HG03457 (cell line): ENCODE data around the gene FRMD7.
"Not testable (repeated sequence)": the region's sequence is repeated elsewhere in the genome, so short reads cannot be mapped to it uniquely, and the experiment has no call there.

Experiments
- ATAC-seq: cut with Tn5 transposase; IDR thresholded peaks from one replicate; pipeline ENCODE4 v1.9.1; 2021; ENCODE audit warnings: moderate number of reproducible peaks; ENCODE audit not compliant: unreplicated experiment

FRMD7 gene

GRCh38 chrX:132094164-132094563 lies 33.7 kb downstream of the FRMD7 start:
- no peak for ATAC-seq

GRCh38 chrX:132093239-132093860 lies 34.5 kb downstream of the FRMD7 start:
- ATAC-seq, result no peak

DNA sequence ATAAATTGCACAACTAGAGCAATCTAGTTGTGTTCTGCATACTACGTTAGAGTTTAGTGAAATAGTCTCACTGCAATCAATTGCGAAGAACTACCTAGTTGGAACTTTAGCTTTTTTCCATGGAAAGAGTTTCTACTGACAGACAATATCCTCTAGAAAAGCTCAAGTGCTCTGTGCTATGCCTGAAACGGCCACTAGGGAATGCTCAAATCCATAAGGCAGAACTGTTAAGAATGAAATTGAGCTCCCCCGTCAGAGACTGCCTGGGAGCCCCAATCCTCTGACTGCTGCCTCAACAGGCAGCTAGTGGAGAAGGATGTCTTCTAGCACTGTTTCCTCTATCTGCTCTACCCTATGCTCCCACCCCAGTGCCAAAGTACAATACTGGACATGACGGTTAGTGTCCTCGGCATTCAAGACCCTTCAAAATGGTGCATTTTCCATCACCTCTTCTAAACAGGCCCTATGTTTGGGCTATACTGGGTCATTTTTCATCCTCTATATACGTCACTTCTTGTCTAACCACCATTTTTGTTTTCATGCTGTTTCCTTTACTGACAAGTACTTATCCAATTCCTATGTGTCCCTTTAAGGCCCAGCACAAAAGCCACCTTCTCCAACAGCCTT lies 35.3 kb downstream of the FRMD7 start:
- peak; percentile 79 for ATAC-seq

GRCh38 chrX:132090403-132091159 lies 37.2 kb downstream of the FRMD7 start:
- ATAC-seq, result no peak

- no peak for ATAC-seq
These were observed 39.0 kb downstream of the FRMD7 start for GRCh38 chrX:132088864-132089263.

GRCh38 chrX:132086672-132087071 lies 41.1 kb downstream of the FRMD7 start:
- ATAC-seq, result no peak

DNA sequence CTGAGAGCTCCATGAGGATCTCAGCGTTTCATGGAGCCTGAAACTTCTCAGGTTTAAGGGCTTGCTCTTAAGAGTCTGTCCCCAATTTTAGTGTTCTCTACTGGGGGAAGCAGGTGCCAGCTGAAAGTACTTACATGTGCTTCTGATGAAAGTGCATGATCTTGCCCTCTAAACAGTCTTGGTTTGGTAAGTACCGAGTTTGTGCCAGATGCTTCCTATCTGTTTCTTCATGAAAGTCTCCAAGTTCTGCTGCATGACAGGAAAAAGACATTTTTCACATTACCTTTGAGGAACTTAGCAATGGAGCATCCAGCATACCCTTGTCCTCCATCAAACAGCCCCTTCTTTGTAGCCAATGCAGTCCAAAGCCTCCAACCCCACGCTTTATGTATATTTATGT lies 42.0 kb downstream of the FRMD7 start:
- ATAC-seq, result no peak

- ATAC-seq, result no peak
These were observed 49.9 kb downstream of the FRMD7 start for GRCh38 chrX:132077912-132078311.

GRCh38 chrX:132077414-132077813 lies 50.4 kb downstream of the FRMD7 start:
- no peak for ATAC-seq

- ATAC-seq, result no peak
These were observed 56.6 kb downstream of the FRMD7 start for GRCh38 chrX:132071254-132071653.

DNA sequence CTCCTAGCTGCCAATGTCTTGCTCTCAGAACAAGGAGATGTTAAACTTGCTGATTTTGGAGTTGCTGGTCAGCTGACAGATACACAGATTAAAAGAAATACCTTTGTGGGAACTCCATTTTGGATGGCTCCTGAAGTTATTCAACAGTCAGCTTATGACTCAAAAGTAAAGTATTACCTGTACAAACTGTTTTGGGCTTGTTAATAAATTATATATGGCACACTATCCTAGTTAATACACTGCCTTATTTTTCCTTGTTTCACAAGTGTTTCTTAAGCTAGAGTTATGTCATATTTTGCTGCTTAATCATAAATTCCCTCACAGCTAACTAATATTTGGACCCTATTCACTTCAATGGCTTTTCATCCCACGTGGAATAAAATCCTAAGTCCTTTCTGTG lies 59.4 kb downstream of the FRMD7 start:
- ATAC-seq, result no peak

GRCh38 chrX:132063862-132064261 lies 64.0 kb downstream of the FRMD7 start:
- ATAC-seq, result no peak

GRCh38 chrX:132063334-132063733 lies 64.5 kb downstream of the FRMD7 start:
- no peak for ATAC-seq

DNA sequence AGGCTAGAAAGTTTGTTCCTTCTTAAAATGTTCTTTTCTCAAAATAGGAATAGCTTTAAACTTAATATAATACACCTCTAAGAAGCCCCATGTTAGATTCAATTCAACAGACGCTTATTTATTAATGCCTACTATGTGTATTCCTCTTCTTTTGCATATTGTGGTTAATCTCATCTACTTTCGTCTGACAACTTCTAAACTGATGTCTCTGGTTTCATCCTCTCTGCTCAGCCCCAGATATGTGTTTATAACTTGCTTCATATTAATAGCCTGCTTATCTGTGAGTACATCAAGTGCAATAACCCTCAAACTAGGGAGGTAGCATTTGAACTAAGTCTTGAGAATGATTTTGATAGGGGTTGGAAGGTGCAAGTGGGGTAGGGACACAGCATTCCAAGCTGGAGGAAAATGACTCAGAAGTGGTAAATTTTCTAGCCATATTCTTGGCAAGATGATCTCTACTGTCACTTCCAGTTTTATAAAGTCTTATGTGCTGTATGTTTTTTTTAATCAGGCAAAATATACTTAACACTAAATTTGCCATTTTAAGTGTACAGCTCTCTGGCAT lies 67.8 kb downstream of the FRMD7 start:
- no peak for ATAC-seq

DNA sequence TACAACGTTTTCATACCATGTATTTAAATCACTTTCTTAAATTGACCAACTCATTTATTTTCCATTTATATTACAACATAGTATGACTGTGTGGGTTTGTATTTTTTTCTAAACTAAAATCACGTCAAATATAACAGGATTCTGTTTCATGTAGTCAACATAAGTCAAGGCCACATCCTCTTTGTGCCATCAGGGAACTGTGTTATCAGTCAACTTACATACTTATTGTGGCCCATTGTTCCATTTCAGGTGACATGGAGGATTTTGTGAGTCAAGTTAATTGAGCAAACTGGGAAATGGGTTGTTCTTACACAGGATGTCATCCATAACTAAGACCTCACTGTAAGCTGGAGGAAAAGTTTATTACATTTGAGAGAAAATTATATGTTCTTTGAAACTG lies 68.8 kb downstream of the FRMD7 start:
- no peak for ATAC-seq

DNA sequence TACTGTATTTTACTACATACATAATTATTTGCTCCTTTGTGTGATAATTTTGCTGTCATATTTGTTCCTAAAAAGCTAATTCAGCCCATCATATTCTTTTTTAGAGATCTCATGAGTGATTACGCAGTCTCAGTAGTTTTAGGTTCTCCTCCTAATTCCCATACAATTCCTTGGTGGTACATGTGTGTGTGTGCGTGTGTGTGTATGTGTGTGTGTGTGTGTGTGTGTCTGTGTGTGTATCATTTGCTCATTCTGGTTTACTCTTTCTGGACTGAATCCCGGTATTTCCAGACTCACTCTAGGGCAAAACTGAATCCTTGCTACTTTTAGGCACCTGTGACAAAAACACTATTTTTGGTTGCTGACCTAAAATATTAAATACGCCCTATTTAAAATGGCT lies 69.8 kb downstream of the FRMD7 start:
- no peak for ATAC-seq

DNA sequence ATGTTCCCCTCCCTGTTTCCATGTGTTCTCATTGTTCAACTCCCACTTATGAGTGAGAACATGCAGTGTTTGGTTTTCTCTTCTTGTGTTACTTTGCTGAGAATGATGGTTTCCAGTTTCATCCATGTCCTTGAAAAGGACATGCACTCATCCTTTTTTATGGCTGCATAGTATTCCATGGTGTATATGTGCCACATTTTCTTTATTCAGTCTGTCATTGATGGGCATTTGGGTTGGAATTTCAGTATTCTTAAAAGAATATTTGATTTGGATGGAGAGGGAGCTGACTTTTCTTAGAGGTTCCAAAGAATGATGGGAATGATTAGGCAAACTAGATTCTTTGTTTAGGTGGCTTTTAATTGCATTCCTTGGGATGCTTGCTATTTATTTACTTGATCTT lies 76.0 kb downstream of the FRMD7 start:
- ATAC-seq, result not testable (repeated sequence)

DNA sequence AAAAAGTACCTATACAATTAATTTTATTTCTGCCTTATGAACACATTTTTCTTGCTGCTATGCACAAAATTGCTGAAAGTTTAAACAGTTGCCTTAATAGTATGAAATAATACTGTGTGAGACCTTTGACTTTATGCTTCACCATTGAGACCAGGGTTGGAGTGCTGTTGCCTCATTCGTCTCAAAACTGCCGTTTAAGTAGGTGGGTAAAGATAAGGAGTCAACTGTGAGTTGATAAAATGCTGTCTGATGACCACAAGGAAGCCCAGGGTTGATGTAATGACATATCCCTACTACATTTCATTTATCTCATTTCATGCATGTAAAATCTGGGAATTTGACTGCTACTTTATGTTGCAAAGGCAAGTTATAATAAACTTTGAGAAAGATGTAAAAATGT lies 81.3 kb downstream of the FRMD7 start:
- no peak for ATAC-seq

- ATAC-seq, result no peak
These were observed 82.4 kb downstream of the FRMD7 start for GRCh38 chrX:132045456-132045855.

DNA sequence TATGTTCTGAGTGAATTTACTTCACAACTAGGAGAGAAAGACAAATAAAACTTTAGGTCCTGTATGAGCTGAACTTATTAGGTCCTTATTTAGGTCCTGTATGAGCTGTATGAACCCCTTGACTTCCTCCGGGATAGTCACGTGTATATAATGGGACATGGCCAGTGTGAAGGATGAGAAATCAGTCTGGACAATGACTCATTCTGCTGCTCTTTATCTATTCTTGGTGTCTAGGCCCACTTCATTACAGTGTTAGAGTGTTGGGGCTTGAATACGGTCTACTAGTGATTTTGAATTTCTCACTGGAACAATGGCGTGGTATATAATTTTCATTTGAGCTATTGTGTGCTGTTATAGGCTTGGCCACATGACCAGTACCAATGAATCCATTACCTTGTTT lies 82.9 kb downstream of the FRMD7 start:
- ATAC-seq, result no peak

DNA sequence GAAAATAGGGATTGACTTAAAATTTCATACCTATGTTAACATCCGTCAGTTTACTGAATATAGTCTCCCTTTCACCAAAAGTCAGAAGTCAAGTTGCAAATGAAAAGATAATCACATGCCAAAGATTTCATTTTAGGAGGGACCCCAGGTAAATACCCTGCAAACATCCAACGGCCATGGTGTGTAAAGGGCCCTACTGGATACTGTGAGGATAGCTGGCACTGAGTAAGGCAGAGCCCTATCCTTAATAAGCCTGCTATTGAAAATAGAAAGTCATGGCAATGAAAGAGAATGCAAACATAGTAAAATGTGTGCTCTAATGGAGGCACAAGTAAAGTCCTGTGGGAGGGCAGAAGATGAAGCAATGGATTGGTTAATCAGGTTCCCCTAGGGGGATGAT lies 83.8 kb downstream of the FRMD7 start:
- ATAC-seq, result no peak

DNA sequence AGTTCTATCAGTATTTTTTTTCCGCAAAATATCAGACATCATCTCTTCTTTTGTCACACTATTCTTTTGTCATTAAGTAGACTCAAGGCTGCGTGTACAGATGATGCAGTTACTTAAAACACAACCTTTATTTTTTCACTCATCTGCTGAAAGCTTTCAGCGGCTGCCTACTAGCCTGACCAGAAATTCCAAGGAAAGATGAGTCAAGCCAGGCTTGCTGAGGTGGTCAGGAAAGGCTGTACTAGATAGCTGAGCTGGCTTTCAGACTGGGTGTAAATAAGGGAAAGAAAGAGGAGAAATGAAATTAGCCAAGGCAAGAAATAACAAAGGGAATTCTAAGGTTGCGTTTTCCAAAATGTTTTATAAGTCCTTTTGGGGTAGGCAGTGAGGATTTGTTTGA lies 86.8 kb downstream of the FRMD7 start:
- no peak for ATAC-seq
